ENCODE results near the gene VLDLR. TPM values are rescaled to one million over a fixed set of nuclear protein-coding genes. Genes with fewer than 3 reads are reported as not detected.

The VLDLR gene
- total RNA-seq, 1 donor from 2014 or later = 28.5 TPM

- Histone ChIP-seq H3K4me3 (ENCODE audit: low read depth, low read length) (no peak overlapping the region), H3K36me3 (ENCODE audit: control insufficient read depth, insufficient read depth, low read length) (no peaks in the 10 kb centered on the region), H3K27me3 (ENCODE audit: control insufficient read depth, insufficient read depth, low read length) (no peaks in the 10 kb centered on the region)
- DNase-seq (ENCODE audit: low read depth) = no peak
- TF ChIP-seq, protein P1, sequence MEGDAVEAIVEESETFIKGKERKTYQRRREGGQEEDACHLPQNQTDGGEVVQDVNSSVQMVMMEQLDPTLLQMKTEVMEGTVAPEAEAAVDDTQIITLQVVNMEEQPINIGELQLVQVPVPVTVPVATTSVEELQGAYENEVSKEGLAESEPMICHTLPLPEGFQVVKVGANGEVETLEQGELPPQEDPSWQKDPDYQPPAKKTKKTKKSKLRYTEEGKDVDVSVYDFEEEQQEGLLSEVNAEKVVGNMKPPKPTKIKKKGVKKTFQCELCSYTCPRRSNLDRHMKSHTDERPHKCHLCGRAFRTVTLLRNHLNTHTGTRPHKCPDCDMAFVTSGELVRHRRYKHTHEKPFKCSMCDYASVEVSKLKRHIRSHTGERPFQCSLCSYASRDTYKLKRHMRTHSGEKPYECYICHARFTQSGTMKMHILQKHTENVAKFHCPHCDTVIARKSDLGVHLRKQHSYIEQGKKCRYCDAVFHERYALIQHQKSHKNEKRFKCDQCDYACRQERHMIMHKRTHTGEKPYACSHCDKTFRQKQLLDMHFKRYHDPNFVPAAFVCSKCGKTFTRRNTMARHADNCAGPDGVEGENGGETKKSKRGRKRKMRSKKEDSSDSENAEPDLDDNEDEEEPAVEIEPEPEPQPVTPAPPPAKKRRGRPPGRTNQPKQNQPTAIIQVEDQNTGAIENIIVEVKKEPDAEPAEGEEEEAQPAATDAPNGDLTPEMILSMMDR (IDR thresholded peaks at IDR 0.05; ENCODE audit: insufficient read depth, low read length, poor library complexity, severe bottlenecking) = no peak
Measured at GRCh38 chr9:2593744-2594143, 27.8 kb upstream of the VLDLR start.

GRCh38 chr9:2595973-2596372, 25.6 kb upstream of the VLDLR start:
- TF ChIP-seq, protein P1 (IDR thresholded peaks at IDR 0.05; ENCODE audit: insufficient read depth, low read length, poor library complexity, severe bottlenecking) = no peak
- H3K4me3 ChIP-seq (ENCODE audit: low read depth, low read length) = no peak overlapping the region

GRCh38 chr9:2597483-2597882, 24.1 kb upstream of the VLDLR start:
- H3K4me3 ChIP-seq (ENCODE audit: low read depth, low read length) = no peak overlapping the region
- no peak for DNase-seq (ENCODE audit: low read depth)
- no peaks in the 10 kb centered on the region for H3K27me3 ChIP-seq (ENCODE audit: control insufficient read depth, insufficient read depth, low read length)
- no peaks in the 10 kb centered on the region for H3K36me3 ChIP-seq (ENCODE audit: control insufficient read depth, insufficient read depth, low read length)
- TF ChIP-seq, protein P1 (IDR thresholded peaks at IDR 0.05; ENCODE audit: insufficient read depth, low read length, poor library complexity, severe bottlenecking) = no peak

More at GRCh38 chr9:2595973-2596372, 25.6 kb upstream of the VLDLR start:
- no peak for DNase-seq (ENCODE audit: low read depth)
- H3K27me3 ChIP-seq (ENCODE audit: control insufficient read depth, insufficient read depth, low read length) = no peaks in the 10 kb centered on the region
- no peaks in the 10 kb centered on the region for H3K36me3 ChIP-seq (ENCODE audit: control insufficient read depth, insufficient read depth, low read length)

GRCh38 chr9:2599896-2600295, 21.7 kb upstream of the VLDLR start:
- Histone ChIP-seq H3K4me3 (ENCODE audit: low read depth, low read length) (no peak overlapping the region), H3K36me3 (ENCODE audit: control insufficient read depth, insufficient read depth, low read length) (no peaks in the 10 kb centered on the region), H3K27me3 (ENCODE audit: control insufficient read depth, insufficient read depth, low read length) (no peaks in the 10 kb centered on the region)
- TF ChIP-seq, protein P1 (IDR thresholded peaks at IDR 0.05; ENCODE audit: insufficient read depth, low read length, poor library complexity, severe bottlenecking) = no peak
- DNase-seq (ENCODE audit: low read depth) = no peak

GRCh38 chr9:2600307-2600706, 21.3 kb upstream of the VLDLR start:
- Histone ChIP-seq H3K36me3 (ENCODE audit: control insufficient read depth, insufficient read depth, low read length) (no peaks in the 10 kb centered on the region), H3K27me3 (ENCODE audit: control insufficient read depth, insufficient read depth, low read length) (no peaks in the 10 kb centered on the region), H3K4me3 (ENCODE audit: low read depth, low read length) (no peak overlapping the region)
- DNase-seq (ENCODE audit: low read depth) = no peak
- TF ChIP-seq, protein P1 (IDR thresholded peaks at IDR 0.05; ENCODE audit: insufficient read depth, low read length, poor library complexity, severe bottlenecking) = peak; percentile 6

DNA sequence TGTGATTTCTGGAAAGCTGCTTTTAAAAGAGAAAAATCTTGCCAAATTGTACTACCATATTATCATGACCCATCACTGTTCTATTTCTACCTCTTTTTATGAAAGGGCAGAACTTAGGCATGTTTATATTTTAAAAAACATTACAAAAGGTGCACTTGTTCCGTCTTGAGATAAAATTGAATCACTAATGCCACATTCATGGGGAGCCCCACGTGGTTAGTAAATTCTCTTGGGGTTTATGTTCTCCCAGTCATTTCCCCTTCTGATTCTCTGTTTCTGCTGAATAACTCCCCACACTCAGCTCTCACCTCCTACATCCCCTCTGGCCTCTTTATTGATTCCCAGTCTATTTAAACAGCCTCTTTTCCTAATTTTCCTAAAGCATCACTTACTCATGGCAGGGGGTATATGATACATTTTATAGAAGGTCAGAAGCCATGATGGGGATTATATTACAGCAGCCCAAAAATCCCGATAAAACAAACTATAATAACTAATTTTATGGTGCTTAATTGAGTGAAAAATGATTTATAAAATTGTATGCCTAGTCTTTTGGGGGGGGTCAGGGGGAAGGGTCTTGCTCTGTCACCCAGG, 19.7 kb upstream of the VLDLR start:
- TF ChIP-seq, protein P1 (IDR thresholded peaks at IDR 0.05; ENCODE audit: insufficient read depth, low read length, poor library complexity, severe bottlenecking) = no peak
- no peak for DNase-seq (ENCODE audit: low read depth)
- Histone ChIP-seq H3K27me3 (ENCODE audit: control insufficient read depth, insufficient read depth, low read length) (no peaks in the 10 kb centered on the region), H3K36me3 (ENCODE audit: control insufficient read depth, insufficient read depth, low read length) (no peaks in the 10 kb centered on the region), H3K4me3 (ENCODE audit: low read depth, low read length) (no peak overlapping the region)
